NCI-H510A treated with DMSO at 0.1 percent for 48 hours (cell line): ENCODE data around the gene TEX19.
A peak's percentile ranks its signal among the peaks of the same experiment; 100 is the strongest.

Experiments
- DNase-seq: peaks from one replicate; lab custom pipeline; 2025; lab: John Stamatoyannopoulos, UW

The TEX19 gene

GRCh38 chr17:82321947-82322466, 37.0 kb upstream of the TEX19 start:
- DNase-seq = no peak

GRCh38 chr17:82322526-82323453, 36.3 kb upstream of the TEX19 start:
- no peak for DNase-seq

GRCh38 chr17:82323514-82324234, 35.4 kb upstream of the TEX19 start:
- no peak for DNase-seq

GRCh38 chr17:82324566-82325285, 34.3 kb upstream of the TEX19 start:
- DNase-seq = no peak

GRCh38 chr17:82325286-82326180, 33.5 kb upstream of the TEX19 start:
- no peak for DNase-seq

GRCh38 chr17:82327289-82327688, 31.8 kb upstream of the TEX19 start:
- DNase-seq = no peak

GRCh38 chr17:82327757-82328140, 31.3 kb upstream of the TEX19 start:
- no peak for DNase-seq

GRCh38 chr17:82328141-82328993, 30.7 kb upstream of the TEX19 start:
- no peak for DNase-seq

GRCh38 chr17:82328994-82329507, 30.0 kb upstream of the TEX19 start:
- no peak for DNase-seq

GRCh38 chr17:82329683-82330321, 29.2 kb upstream of the TEX19 start:
- DNase-seq = no peak

- DNase-seq = peak; percentile 91
Measured at GRCh38 chr17:82330322-82331239, 28.5 kb upstream of the TEX19 start.

- no peak for DNase-seq
Measured at GRCh38 chr17:82331345-82331939, 27.6 kb upstream of the TEX19 start.

GRCh38 chr17:82332669-82333278, 26.3 kb upstream of the TEX19 start:
- DNase-seq = no peak

- no peak for DNase-seq
Measured at GRCh38 chr17:82333279-82334171, 25.5 kb upstream of the TEX19 start, which contains the start of gene SECTM1. TSS of gene SECTM1 (minus strand) at chr17:82333766. CDS start at chr17:82327240, 6,526 bp downstream.

GRCh38 chr17:82334204-82334621, 24.8 kb upstream of the TEX19 start:
- no peak for DNase-seq

- DNase-seq = no peak
Measured at GRCh38 chr17:82334622-82335394, 24.2 kb upstream of the TEX19 start.
